ENCODE results near the gene STK32C. TPM values are rescaled to one million over a fixed set of nuclear protein-coding genes. Genes with fewer than 3 reads are reported as not detected.

Gene STK32C
- total RNA-seq, 6 donors from 2014 or later = 4.8 to 18.3 (median 15.6) TPM

GRCh38 chr10:132178046-132178445 is 129.7 kb downstream of the STK32C start:
- Histone ChIP-seq H3K4me3 (no peak overlapping the region), H3K9me3 (no peaks in the 10 kb centered on the region), H3K27ac (no peak overlapping the region), H3K27me3 (peaks cover 0 to 3% (median 0%) of the 10 kb centered on the region in 4 donors), H3K4me1 (peaks cover 0 to 5% (median 0%) of the 10 kb centered on the region in 4 donors), H3K36me3 (no peaks in the 10 kb centered on the region)
- ATAC-seq (ENCODE audit: low FRiP score in 2 of 2) (no peak), DNase-seq (no peak)
- TF ChIP-seq EP300 (IDR thresholded peaks at IDR 0.05) = no peak
- no peak for TF ChIP-seq POLR2AphosphoS5 (IDR thresholded peaks at IDR 0.05)
- no peak for TF ChIP-seq POLR2A (IDR thresholded peaks at IDR 0.05)
- TF ChIP-seq CTCF (IDR thresholded peaks at IDR 0.05) = no peak
- WGBS, 2 donors = 78 to 79% methylated on average over 6 of the region's 6 CpGs

- WGBS, 2 donors = 64 to 67% methylated on average over 19 of the region's 19 CpGs
- ATAC-seq (ENCODE audit: low FRiP score in 2 of 2) (no peak), DNase-seq (no peak)
- peaks cover 0 to 3% (median 0%) of the 10 kb centered on the region in 4 donors for H3K27me3 ChIP-seq
- H3K9me3 ChIP-seq = no peaks in the 10 kb centered on the region
- no peak overlapping the region for H3K4me3 ChIP-seq
- H3K4me1 ChIP-seq = peaks cover 0 to 5% (median 0%) of the 10 kb centered on the region in 4 donors
- H3K27ac ChIP-seq = no peak overlapping the region
- no peaks in the 10 kb centered on the region for H3K36me3 ChIP-seq
- no peak for TF ChIP-seq POLR2AphosphoS5 (IDR thresholded peaks at IDR 0.05)
- TF ChIP-seq POLR2A (IDR thresholded peaks at IDR 0.05) = no peak
- no peak for TF ChIP-seq CTCF (IDR thresholded peaks at IDR 0.05)
- TF ChIP-seq EP300 (IDR thresholded peaks at IDR 0.05) = no peak
These were observed 130.9 kb downstream of the STK32C start for GRCh38 chr10:132176623-132177500.

- Histone ChIP-seq H3K27me3 (peaks cover 0 to 3% (median 0%) of the 10 kb centered on the region in 4 donors), H3K27ac (no peak overlapping the region), H3K36me3 (no peaks in the 10 kb centered on the region), H3K9me3 (no peaks in the 10 kb centered on the region), H3K4me3 (no peak overlapping the region), H3K4me1 (peaks cover 0 to 5% (median 0%) of the 10 kb centered on the region in 4 donors)
- TF ChIP-seq POLR2AphosphoS5 (IDR thresholded peaks at IDR 0.05) (no peak), POLR2A (IDR thresholded peaks at IDR 0.05) (no peak), CTCF (IDR thresholded peaks at IDR 0.05) (no peak), EP300 (IDR thresholded peaks at IDR 0.05) (no peak)
- no peak for DNase-seq
- WGBS, 2 donors = 12 to 15% methylated on average over 11 to 16 of the region's 16 CpGs
- ATAC-seq (ENCODE audit: low FRiP score in 2 of 2) = no peak
These were observed 131.7 kb downstream of the STK32C start for GRCh38 chr10:132175907-132176581.

GRCh38 chr10:132175408-132175807 is 132.3 kb downstream of the STK32C start:
- TF ChIP-seq EP300 (IDR thresholded peaks at IDR 0.05) (no peak), CTCF (IDR thresholded peaks at IDR 0.05) (no peak)
- DNase-seq (no peak), ATAC-seq (ENCODE audit: low FRiP score in 2 of 2) (no peak)
- Histone ChIP-seq H3K27me3 (peaks cover 0 to 3% (median 0%) of the 10 kb centered on the region in 4 donors), H3K27ac (no peak overlapping the region), H3K36me3 (no peaks in the 10 kb centered on the region), H3K4me1 (peaks cover 0 to 5% (median 0%) of the 10 kb centered on the region in 4 donors), H3K4me3 (no peak overlapping the region), H3K9me3 (no peaks in the 10 kb centered on the region)
- 61 to 79% methylated on average over 3 to 6 of the region's 6 CpGs for WGBS, 2 donors

All from upper lobe of left lung (tissue), 6 donors.